Gastrocnemius medialis (tissue), 4 donors: Measurements from ENCODE around the gene CARMIL1.

Experiments
- CTCF ChIP-seq, 5 experiments: fragments of 450-650 bp in 3 of 5; fragments of 200-600 bp in 2 of 5; sonication (generic) in 2 of 5; IDR thresholded peaks in 4 of 5; conservative IDR thresholded peaks in 1 of 5; 1 replicate in 4 of 5; 2 replicates in 1 of 5; pipeline ENCODE4 v1.5.1; 2016 to 2019; ENCODE audit warnings: antibody characterized with exemption in 5 of 5, mild to moderate bottlenecking in 3 of 5, moderate library complexity in 3 of 5
- POLR2A ChIP-seq, 2 donors: fragments of 450-650 bp; IDR thresholded peaks; one replicate each; pipeline ENCODE4 v1.6.1; 2017; ENCODE audit warnings: antibody characterized with exemption in 2 of 2, mild to moderate bottlenecking in 2 of 2, moderate library complexity in 2 of 2

- TF ChIP-seq POLR2A (IDR thresholded peaks at IDR 0.05) = no peak
- no peak for TF ChIP-seq CTCF (IDR thresholded peaks at IDR 0.05 in 4 of 5, conservative IDR thresholded peaks at IDR 0.05 in 1 of 5)
Observed at GRCh38 chr6:25266456-25267100, 12.6 kb upstream of the CARMIL1 start.
